C4-2B (cell line): ENCODE data around the gene NLRX1.
"Not testable (repeated sequence)": the region's sequence is repeated elsewhere in the genome, so short reads cannot be mapped to it uniquely, and the experiment has no call there.

Experiments used
- H3K27ac ChIP-seq: fragments of 450-650 bp; 2 replicates; pipeline ENCODE4 v1.5.1; 2017
- CTCF ChIP-seq: fragments of 450-650 bp; conservative IDR thresholded peaks from 2 replicates; pipeline ENCODE4 v1.5.1; 2017; ENCODE audit warnings: mild to moderate bottlenecking
- ZFX ChIP-seq: fragments of 450-650 bp; IDR thresholded peaks from 2 replicates; pipeline ENCODE4 v1.6.1; 2017

NLRX1 gene

GRCh38 chr11:119126675-119127268 is 41.8 kb upstream of the NLRX1 start:
- TF ChIP-seq ZFX = no peak
- TF ChIP-seq CTCF = no peak
- H3K27ac ChIP-seq = peak overlapping the region; percentile 12; the same call in 1 of the 2 replicates

DNA sequence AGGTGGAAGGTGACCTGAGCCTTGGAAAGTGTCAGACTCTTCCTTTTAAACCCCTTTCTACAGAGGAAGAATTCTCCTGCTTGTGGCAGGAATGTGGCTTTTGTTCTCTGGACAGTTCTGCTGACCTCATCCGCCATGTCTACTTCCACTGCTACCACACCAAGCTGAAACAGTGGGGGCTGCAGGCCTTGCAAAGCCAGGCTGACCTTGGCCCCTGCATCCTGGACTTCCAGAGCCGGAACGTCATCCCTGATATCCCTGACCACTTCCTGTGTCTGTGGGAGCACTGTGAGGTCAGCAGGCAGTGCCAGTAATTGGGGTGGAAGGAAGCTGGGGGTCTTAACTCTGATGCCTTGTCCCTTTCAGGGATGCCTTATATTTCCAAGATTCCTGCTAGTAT is 37.9 kb upstream of the NLRX1 start:
- TF ChIP-seq CTCF (no peak), ZFX (no peak)

DNA sequence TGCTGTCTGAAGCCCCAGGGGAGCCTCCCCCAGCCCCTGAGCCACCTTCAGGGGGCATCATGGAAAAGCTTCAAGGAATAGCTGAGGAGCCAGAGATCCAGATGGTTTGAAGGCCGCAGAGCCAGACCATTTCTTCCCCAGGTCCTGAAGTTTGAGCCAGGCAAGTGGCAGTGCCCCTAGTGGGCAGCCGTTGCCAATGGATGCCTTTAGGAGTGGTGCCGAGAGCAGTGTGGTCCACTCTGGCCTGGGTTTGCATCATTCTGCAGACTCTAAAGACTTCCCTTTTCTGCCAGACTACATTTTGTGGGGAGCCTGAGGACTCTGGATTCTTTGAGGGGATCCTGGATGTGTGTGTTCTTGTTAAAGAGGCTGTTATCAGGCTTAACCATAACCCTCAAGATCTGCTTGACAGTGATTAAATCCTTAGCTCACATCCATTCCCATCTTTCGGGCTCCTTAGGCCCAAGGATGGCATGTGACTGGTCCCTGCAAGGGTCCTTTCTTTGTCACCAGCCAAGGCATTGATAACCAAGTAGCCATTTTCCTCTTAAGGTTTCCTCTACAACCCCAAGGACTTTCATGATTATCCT is 34.0 kb upstream of the NLRX1 start:
- no peak for TF ChIP-seq ZFX
- TF ChIP-seq CTCF = peak; percentile 78
- no peak overlapping the region for H3K27ac ChIP-seq

More for the DNA sequence above, 37.9 kb upstream of the NLRX1 start:
- H3K27ac ChIP-seq = no peak overlapping the region

DNA sequence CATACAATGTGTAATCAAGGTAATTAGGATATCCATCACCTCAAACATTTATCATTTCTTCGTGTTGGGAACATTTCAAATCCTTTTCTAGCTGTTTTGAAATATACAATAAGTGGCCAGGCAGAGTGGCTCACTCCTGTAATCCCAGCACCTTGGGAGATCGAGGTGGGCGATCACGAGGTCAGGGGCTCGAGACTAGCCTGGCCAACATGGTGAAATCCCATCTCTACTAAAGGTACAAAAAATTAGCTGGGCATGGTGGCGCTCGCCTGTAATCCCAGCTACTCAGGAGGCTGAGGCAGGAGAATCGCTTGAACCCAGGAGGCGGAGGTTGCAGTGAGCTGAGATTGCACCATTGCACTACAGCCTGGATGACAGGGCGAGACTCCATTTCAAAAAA is 29.2 kb upstream of the NLRX1 start:
- not testable (repeated sequence) for H3K27ac ChIP-seq

GRCh38 chr11:119144825-119145486 is 23.6 kb upstream of the NLRX1 start:
- TF ChIP-seq ZFX = no peak
- TF ChIP-seq CTCF = peak; percentile 77
- no peak overlapping the region for H3K27ac ChIP-seq

DNA sequence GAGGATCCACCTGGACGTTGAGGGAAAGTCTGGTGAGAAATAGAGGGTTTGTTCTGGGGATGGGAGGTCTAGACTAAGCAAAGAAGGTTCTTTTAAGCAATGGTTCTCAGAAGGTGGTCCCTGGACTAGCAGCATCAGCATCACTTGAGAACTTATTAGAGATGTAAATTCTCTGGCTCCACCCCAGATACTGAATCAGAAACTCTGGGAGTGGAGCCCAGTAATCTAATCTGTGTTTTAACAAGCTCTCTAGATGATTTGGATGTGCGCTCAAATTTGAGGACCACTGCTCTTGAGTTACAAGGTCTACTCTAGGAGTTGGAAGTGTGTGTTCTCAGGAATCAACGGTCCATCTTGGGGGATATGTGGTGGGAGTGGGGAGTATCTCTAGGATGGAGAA is 23.0 kb upstream of the NLRX1 start:
- TF ChIP-seq CTCF (no peak), ZFX (no peak)
- H3K27ac ChIP-seq = no peak overlapping the region

DNA sequence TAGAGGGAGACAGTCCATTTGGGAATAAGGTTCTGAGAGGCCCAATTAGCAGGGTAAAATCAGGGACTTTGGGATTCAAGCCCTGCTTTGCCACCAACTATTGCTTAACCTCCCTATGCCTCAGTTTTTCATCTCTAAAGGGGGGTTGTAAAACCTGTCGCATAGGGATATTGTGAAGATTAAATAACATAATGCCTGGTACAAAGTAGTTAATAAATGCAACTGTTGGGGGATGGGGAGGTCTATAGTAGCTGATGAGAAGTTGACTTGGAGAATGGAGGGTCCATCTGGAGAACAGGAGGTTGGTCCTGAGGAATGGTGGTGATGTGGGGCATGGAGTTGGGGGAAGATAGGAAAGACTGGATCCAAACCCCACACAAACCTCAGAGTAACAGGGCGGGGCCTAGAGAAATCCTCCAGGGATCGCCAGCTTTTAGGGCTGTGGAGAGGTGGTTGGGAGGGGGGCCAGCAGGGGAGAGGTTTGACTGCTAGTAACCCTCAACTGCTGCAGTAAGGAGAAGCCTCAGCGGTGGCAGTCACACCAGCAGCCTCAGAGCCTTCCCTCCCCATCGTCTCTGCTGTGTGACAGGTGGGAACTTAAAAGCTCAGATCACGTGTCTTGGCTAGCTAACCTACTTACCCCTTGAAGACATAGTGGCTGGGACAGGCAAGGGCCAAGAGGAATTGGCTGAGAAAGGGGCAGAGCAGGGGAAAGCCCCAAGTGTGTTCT is 20.8 kb upstream of the NLRX1 start:
- TF ChIP-seq ZFX (no peak), CTCF (no peak)
- H3K27ac ChIP-seq = no peak overlapping the region
